ENCODE results near the gene ANKRD13A. TPM values are rescaled to one million over a fixed set of nuclear protein-coding genes. Genes with fewer than 3 reads are reported as not detected.
A peak's percentile ranks its signal among the peaks of the same experiment; 100 is the strongest.

The ANKRD13A gene
- total RNA-seq, 4 donors from 2014 or later: 96.1 to 189 (median 115) TPM

DNA sequence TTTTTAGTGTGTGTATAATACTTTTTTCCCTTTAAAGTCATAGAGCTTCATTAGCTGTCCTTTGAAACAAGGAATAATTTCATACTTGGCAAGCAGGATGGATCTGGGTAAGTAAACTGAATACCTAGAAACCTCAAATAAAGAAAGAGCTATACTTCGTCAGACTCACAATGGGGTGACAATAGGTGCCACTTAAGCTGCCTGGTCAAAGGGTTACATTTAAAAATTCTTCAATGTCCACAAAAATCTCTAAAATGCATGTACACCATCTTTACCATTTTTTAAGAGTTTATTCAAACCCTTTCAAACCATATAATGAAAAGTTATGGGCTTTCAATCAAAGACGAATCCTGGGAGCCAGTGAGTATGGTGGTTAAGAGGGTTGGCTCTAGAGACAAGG, 6.1 kb upstream of the ANKRD13A start:
- Histone ChIP-seq H3K9me3 (no peaks in the 10 kb centered on the region), H3K4me3 (no peak overlapping the region), H3K27ac (no peak overlapping the region), H3K27me3 (no peaks in the 10 kb centered on the region), H3K36me3 (peaks cover 0 to 26% (median 12%) of the 10 kb centered on the region in 4 donors), H3K4me1 (peaks cover 8 to 30% (median 22%) of the 10 kb centered on the region in 4 donors)
- no peak for DNase-seq
- in situ Hi-C loops (cut with MboI; ENCODE audit: low pct_ligation_motif_present in 1 of 4, low pct_unique_long_range_greater_than_20kb in 1 of 4, low sequenced_read_pairs in 3 of 4): no loop called here
- 62 to 88% methylated on average over 2 of the region's 2 CpGs for WGBS, 2 donors (ENCODE audit: low coverage in 1 of 2)
- no peak for TF ChIP-seq EP300 (IDR thresholded peaks at IDR 0.05; ENCODE audit: low read depth)
- TF ChIP-seq POLR2AphosphoS5 (IDR thresholded peaks at IDR 0.05): no peak
- TF ChIP-seq POLR2A (IDR thresholded peaks at IDR 0.05): no peak
- intact Hi-C loops (cut with DNase I; ENCODE audit: low total_unique reads): no loop called here

DNA sequence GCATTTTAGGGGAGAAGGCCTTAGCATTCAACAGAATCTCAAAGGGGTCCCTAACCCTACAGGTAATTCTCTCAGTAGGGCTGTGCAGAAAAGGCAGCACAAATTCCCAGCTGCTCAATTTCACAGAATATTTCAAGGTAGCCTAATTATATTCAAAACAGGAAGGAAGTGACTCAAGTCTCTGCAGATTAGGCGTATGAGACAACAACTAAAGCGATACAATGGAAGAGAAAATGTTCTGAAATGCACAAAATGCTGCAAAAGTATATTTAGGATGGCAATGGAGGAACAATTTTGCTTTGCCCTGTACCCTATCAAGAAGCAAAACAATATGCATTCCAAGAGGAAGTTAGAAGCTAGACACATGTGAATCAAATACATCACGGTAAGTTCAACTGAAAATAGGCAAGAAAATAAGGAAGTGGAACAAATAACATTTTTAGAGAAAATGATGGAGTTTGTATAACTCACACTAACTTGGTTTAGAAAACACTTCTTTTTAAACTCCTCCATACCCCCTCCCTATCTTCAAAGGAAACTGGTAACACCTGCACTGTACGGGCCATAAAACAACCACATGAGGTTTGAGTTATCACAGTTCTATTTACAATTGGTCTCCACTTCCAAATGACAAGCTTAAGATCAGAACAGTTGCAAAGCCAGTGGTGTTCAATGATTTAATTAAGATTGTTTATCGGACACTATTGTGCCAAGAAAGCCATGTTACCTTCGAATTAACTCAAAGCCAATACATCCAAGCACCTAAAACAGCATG, 4.6 kb upstream of the ANKRD13A start:
- no peak for TF ChIP-seq EP300 (IDR thresholded peaks at IDR 0.05; ENCODE audit: low read depth)
- TF ChIP-seq POLR2AphosphoS5 (IDR thresholded peaks at IDR 0.05): no peak
- TF ChIP-seq, protein P1, sequence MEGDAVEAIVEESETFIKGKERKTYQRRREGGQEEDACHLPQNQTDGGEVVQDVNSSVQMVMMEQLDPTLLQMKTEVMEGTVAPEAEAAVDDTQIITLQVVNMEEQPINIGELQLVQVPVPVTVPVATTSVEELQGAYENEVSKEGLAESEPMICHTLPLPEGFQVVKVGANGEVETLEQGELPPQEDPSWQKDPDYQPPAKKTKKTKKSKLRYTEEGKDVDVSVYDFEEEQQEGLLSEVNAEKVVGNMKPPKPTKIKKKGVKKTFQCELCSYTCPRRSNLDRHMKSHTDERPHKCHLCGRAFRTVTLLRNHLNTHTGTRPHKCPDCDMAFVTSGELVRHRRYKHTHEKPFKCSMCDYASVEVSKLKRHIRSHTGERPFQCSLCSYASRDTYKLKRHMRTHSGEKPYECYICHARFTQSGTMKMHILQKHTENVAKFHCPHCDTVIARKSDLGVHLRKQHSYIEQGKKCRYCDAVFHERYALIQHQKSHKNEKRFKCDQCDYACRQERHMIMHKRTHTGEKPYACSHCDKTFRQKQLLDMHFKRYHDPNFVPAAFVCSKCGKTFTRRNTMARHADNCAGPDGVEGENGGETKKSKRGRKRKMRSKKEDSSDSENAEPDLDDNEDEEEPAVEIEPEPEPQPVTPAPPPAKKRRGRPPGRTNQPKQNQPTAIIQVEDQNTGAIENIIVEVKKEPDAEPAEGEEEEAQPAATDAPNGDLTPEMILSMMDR (IDR thresholded peaks at IDR 0.05): no peak
- TF ChIP-seq POLR2A (IDR thresholded peaks at IDR 0.05): no peak
- H3K27ac ChIP-seq: peak overlapping the region; percentile 82 to 93 (median 86)
- H3K4me3 ChIP-seq: peak overlapping the region in 3 of 4 donors; percentile 73 to 84 (median 79)
- no peaks in the 10 kb centered on the region for H3K27me3 ChIP-seq
- whole genome bisulfite sequencing, 2 donors (ENCODE audit: low coverage in 1 of 2): 17 to 22% methylated on average over 4 to 6 of the region's 6 CpGs
- in situ Hi-C loops (cut with MboI; ENCODE audit: low pct_ligation_motif_present in 1 of 4, low pct_unique_long_range_greater_than_20kb in 1 of 4, low sequenced_read_pairs in 3 of 4) (no loop called here), intact Hi-C loops (cut with DNase I; ENCODE audit: low total_unique reads) (no loop called here)
- no peaks in the 10 kb centered on the region for H3K9me3 ChIP-seq
- H3K36me3 ChIP-seq: peaks cover 0 to 14% (median 5%) of the 10 kb centered on the region in 4 donors
- DNase-seq: no peak
- H3K4me1 ChIP-seq: peaks cover 8 to 36% (median 21%) of the 10 kb centered on the region in 4 donors

DNA sequence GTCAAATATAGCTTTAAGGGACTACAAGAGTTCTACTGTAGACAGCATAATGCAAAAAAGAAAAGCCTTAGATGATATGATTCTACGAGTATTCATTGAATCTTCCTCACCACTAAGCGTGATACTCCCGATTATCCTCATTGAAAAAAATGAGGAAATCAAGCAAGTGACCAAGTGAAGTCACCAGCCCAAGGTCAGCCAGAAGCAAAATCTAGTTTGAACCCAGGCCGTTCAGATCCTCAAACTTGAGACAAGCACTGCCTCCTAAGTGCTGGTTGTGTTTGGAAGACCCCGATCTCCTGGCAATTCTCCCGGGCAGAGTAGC, 3.9 kb upstream of the ANKRD13A start:
- Histone ChIP-seq H3K4me3 (peak overlapping the region; percentile 73 to 91 (median 82)), H3K9me3 (no peaks in the 10 kb centered on the region), H3K27ac (peak overlapping the region; percentile 82 to 93 (median 86)), H3K27me3 (no peaks in the 10 kb centered on the region), H3K4me1 (peaks cover 8 to 37% (median 24%) of the 10 kb centered on the region in 4 donors), H3K36me3 (peaks cover 0 to 12% (median 3%) of the 10 kb centered on the region in 4 donors)
- DNase-seq: no peak
- TF ChIP-seq, protein P1 (IDR thresholded peaks at IDR 0.05): no peak
- in situ Hi-C loops (cut with MboI; ENCODE audit: low pct_ligation_motif_present in 1 of 4, low pct_unique_long_range_greater_than_20kb in 1 of 4, low sequenced_read_pairs in 3 of 4): no loop called here
- intact Hi-C loops (cut with DNase I; ENCODE audit: low total_unique reads): no loop called here
- 0% methylated on average over 3 to 6 of the region's 6 CpGs for WGBS, 2 donors (ENCODE audit: low coverage in 1 of 2)

DNA sequence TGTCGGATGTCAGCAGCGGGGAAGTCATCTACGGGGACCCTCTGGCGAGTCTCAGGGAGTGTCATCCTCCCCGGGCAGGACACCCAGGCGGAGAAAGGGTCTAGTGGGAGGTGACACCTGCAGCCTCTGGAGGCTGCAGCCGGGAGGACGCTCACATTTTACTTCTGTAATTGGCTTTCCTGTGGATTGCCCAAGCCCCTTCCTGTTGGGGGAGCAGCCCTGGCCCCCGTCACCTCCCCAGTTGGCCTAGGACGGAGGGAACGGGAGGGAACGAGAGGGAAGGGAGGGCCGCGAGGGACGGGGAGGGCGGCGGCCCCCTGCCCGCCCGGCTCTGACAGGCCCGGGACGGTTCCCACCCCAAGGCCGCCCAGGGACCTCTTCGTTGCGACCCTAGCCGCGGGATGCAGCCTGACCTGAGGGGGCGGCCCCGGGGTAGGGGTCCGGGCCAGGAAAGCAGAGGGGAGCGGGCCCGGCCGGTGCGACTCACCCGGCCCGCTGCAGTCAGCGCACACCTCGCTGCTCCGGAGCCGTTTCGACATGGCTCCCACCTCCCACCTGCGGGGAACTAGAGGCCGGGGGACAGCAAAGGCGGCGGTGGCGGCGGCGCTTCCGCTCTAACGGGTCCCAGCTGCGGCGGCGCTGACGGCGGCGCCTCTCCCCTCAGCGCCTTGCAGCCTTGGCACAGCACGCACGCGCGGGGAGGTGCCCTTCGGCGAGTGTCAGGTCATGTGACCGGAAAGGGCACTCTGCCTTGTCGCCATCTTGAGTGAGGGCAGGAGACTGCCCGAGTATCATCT, 3.3 kb upstream of the ANKRD13A start, which contains the start of gene GIT2:
GIT2 (minus strand) TSS at position 683 of the 797 bp plus-strand sequence; CDS start at position 539, 144 bp downstream.
- H3K27ac ChIP-seq: peak within 1 kb of the TSS; percentile 82 to 93 (median 86)
- no peaks in the 10 kb centered on the region for H3K9me3 ChIP-seq
- TF ChIP-seq EP300 (IDR thresholded peaks at IDR 0.05; ENCODE audit: low read depth) (no peak), POLR2A (IDR thresholded peaks at IDR 0.05) (peak; percentile 80), POLR2AphosphoS5 (IDR thresholded peaks at IDR 0.05) (peak; percentile 91 to 96 (median 95))
- TF ChIP-seq, protein P1 (IDR thresholded peaks at IDR 0.05): peak in 2 of 5 experiments; percentile 12 to 19
- peaks cover 8 to 39% (median 26%) of the 10 kb centered on the region in 4 donors for H3K4me1 ChIP-seq
- no peaks in the 10 kb centered on the region for H3K27me3 ChIP-seq
- 1% methylated on average over 48 of the region's 65 CpGs; no CpG with 5 or more reads in 1 of the 2 donors for WGBS, 2 donors (ENCODE audit: low coverage in 1 of 2)
- intact Hi-C loops (cut with DNase I; ENCODE audit: low total_unique reads) (no loop called here), in situ Hi-C loops (cut with MboI; ENCODE audit: low pct_ligation_motif_present in 1 of 4, low pct_unique_long_range_greater_than_20kb in 1 of 4, low sequenced_read_pairs in 3 of 4) (no loop called here)
- peak; percentile 95 for DNase-seq
- H3K4me3 ChIP-seq: peak within 1 kb of the TSS; percentile 73 to 91 (median 82)
- peaks cover 0 to 6% (median 0%) of the 10 kb centered on the region in 4 donors for H3K36me3 ChIP-seq

Measured in transverse colon (tissue), 4 donors.